ENCODE measurements around the gene IL17RC. TPM values are rescaled to one million over a fixed set of nuclear protein-coding genes. Genes with fewer than 3 reads are reported as not detected.
A peak's percentile ranks its signal among the peaks of the same experiment; 100 is the strongest.

IL17RC gene
- total RNA-seq, 6 experiments from 2014 or later: 26.3 to 33.6 (median 29.6) TPM

GRCh38 chr3:9942164-9942563, 25.3 kb downstream of the IL17RC start:
- no peak overlapping the region for H3K27ac Mint-ChIP-seq
- H3K36me3 Mint-ChIP-seq (ENCODE audit: low read depth): peaks cover 4% of the 10 kb centered on the region; the same call in 1 of the 2 replicates
- TF ChIP-seq, protein P1, sequence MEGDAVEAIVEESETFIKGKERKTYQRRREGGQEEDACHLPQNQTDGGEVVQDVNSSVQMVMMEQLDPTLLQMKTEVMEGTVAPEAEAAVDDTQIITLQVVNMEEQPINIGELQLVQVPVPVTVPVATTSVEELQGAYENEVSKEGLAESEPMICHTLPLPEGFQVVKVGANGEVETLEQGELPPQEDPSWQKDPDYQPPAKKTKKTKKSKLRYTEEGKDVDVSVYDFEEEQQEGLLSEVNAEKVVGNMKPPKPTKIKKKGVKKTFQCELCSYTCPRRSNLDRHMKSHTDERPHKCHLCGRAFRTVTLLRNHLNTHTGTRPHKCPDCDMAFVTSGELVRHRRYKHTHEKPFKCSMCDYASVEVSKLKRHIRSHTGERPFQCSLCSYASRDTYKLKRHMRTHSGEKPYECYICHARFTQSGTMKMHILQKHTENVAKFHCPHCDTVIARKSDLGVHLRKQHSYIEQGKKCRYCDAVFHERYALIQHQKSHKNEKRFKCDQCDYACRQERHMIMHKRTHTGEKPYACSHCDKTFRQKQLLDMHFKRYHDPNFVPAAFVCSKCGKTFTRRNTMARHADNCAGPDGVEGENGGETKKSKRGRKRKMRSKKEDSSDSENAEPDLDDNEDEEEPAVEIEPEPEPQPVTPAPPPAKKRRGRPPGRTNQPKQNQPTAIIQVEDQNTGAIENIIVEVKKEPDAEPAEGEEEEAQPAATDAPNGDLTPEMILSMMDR (IDR thresholded peaks at IDR 0.05): no peak
- H3K27me3 Mint-ChIP-seq (ENCODE audit: insufficient read depth): no peaks in the 10 kb centered on the region
- H3K9me3 Mint-ChIP-seq: no peaks in the 10 kb centered on the region
- no peak for DNase-seq
- H3K4me3 Mint-ChIP-seq: no peak overlapping the region
- peaks cover 6% of the 10 kb centered on the region; the same call in 1 of the 2 replicates for H3K4me1 Mint-ChIP-seq (ENCODE audit: low read depth)

GRCh38 chr3:9942934-9943690, 26.2 kb downstream of the IL17RC start:
- Mint-ChIP-seq H3K27me3 (ENCODE audit: insufficient read depth) (peaks cover 1% of the 10 kb centered on the region; the same call in 1 of the 2 replicates), H3K27ac (no peak overlapping the region), H3K36me3 (ENCODE audit: low read depth) (peaks cover 4% of the 10 kb centered on the region; the same call in 1 of the 2 replicates), H3K4me3 (no peak overlapping the region), H3K9me3 (no peaks in the 10 kb centered on the region), H3K4me1 (ENCODE audit: low read depth) (peaks cover 9% of the 10 kb centered on the region; the same call in 1 of the 2 replicates)
- TF ChIP-seq, protein P1 (IDR thresholded peaks at IDR 0.05): no peak
- no peak for DNase-seq

DNA sequence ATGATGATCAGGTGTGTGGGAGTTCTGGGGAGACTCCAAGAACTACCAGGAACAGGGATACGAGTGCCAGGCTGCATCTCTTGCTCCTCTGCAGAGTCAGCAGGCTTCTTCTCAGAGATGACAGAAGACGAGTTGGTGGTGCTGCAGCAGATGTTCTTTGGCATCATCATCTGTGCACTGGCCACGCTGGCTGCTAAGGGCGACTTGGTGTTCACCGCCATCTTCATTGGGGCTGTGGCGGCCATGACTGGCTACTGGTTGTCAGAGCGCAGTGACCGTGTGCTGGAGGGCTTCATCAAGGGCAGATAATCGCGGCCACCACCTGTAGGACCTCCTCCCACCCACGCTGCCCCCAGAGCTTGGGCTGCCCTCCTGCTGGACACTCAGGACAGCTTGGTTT, 27.4 kb downstream of the IL17RC start:
- TF ChIP-seq, protein P1 (IDR thresholded peaks at IDR 0.05): no peak
- Mint-ChIP-seq H3K27ac (no peak overlapping the region), H3K4me3 (no peak overlapping the region)

GRCh38 chr3:9945358-9945757, 28.5 kb downstream of the IL17RC start:
- H3K36me3 Mint-ChIP-seq (ENCODE audit: low read depth): peaks cover 4% of the 10 kb centered on the region; the same call in 1 of the 2 replicates
- H3K27me3 Mint-ChIP-seq (ENCODE audit: insufficient read depth): peaks cover 1% of the 10 kb centered on the region; the same call in 1 of the 2 replicates
- no peak for DNase-seq
- no peaks in the 10 kb centered on the region for H3K9me3 Mint-ChIP-seq
- H3K27ac Mint-ChIP-seq: no peak overlapping the region
- TF ChIP-seq, protein P1 (IDR thresholded peaks at IDR 0.05): no peak
- peaks cover 9% of the 10 kb centered on the region; the same call in 1 of the 2 replicates for H3K4me1 Mint-ChIP-seq (ENCODE audit: low read depth)
- peak overlapping the region; percentile 36; the same call in 1 of the 2 replicates for H3K4me3 Mint-ChIP-seq

More for the DNA sequence above, 27.4 kb downstream of the IL17RC start:
- no peak for DNase-seq
- H3K9me3 Mint-ChIP-seq: no peaks in the 10 kb centered on the region
- H3K4me1 Mint-ChIP-seq (ENCODE audit: low read depth): peaks cover 9% of the 10 kb centered on the region; the same call in 1 of the 2 replicates
- peaks cover 1% of the 10 kb centered on the region; the same call in 1 of the 2 replicates for H3K27me3 Mint-ChIP-seq (ENCODE audit: insufficient read depth)
- peaks cover 4% of the 10 kb centered on the region; the same call in 1 of the 2 replicates for H3K36me3 Mint-ChIP-seq (ENCODE audit: low read depth)

DNA sequence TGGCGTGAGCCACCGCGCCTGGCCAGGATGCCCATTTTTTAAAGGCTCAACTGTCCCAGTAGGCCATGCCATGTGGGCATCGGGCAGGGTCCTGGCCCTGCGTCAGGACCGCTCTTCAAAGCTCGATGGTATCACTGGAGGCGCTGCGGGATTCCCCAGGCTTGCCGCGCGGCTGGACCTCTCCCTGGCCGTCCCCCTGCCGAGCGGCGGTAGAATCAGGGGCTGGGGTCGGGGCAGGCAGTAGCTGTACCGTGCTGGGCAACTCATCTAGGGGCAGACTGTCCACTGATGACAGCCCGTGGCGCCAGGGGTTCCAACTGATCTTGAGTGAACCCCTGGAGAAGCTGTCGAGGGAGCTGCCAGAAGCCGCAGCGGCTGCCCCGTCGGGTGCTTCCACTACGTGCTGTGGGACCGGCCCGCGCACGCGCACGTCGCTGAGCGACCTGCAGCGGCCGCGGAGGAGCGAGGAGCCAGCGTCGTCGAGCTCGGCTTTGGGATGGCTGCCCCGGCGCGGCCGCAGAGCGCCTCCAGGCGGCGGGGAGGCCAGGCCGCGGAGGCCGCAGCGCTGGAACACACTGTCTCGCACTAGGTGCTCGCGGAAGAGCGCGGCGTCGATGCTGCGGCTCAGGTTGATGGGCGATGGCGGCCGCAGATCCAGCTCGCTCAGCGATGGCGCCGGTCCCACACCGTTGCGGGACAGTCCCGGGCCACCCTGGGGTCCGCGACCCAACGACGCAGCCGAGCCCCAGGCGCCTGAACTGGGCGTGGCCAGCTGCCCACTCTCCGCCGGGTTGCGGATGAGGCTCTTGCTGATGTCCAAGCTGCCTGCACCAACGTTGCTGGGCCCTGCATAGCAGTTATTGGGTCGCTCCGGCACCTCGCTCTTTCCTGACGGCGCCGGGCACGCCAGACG, 29.5 kb downstream of the IL17RC start:
- peaks cover under 1% of the 10 kb centered on the region; the same call in 1 of the 2 replicates for H3K36me3 Mint-ChIP-seq (ENCODE audit: low read depth)
- peaks cover 12% of the 10 kb centered on the region for H3K4me1 Mint-ChIP-seq (ENCODE audit: low read depth)
- no peaks in the 10 kb centered on the region for H3K9me3 Mint-ChIP-seq
- peaks cover 1% of the 10 kb centered on the region; the same call in 1 of the 2 replicates for H3K27me3 Mint-ChIP-seq (ENCODE audit: insufficient read depth)
- DNase-seq: peak; percentile 81
- TF ChIP-seq, protein P1 (IDR thresholded peaks at IDR 0.05): peak; percentile 76
- peak overlapping the region; percentile 88 for H3K4me3 Mint-ChIP-seq
- H3K27ac Mint-ChIP-seq: peak overlapping the region; percentile 65

Data from HFFc6 (cell line).